HG03439 (cell line): Measurements from ENCODE around the gene CBY2.
"Not testable (repeated sequence)": the region's sequence is repeated elsewhere in the genome, so short reads cannot be mapped to it uniquely, and the experiment has no call there.

ENCODE experiments used
- ATAC-seq: cut with Tn5 transposase; IDR thresholded peaks from one replicate; pipeline ENCODE4 v1.9.1; 2021; ENCODE audit warnings: mild to moderate bottlenecking, moderate library complexity; ENCODE audit not compliant: unreplicated experiment

CBY2 gene

GRCh38 chr13:45742985-45743384, 40.9 kb downstream of the CBY2 start:
- ATAC-seq, result no peak

- ATAC-seq, result no peak
These were observed 42.9 kb downstream of the CBY2 start for GRCh38 chr13:45744979-45745378.

- ATAC-seq, result no peak
These were observed 45.0 kb downstream of the CBY2 start for GRCh38 chr13:45747071-45747470.

GRCh38 chr13:45748941-45749759, 47.0 kb downstream of the CBY2 start:
- ATAC-seq, result no peak

- no peak for ATAC-seq
These were observed 48.4 kb downstream of the CBY2 start for GRCh38 chr13:45750566-45750965.

- no peak for ATAC-seq
These were observed 49.8 kb downstream of the CBY2 start for GRCh38 chr13:45751885-45752284.

- ATAC-seq, result no peak
These were observed 50.4 kb downstream of the CBY2 start for GRCh38 chr13:45752510-45752909.

GRCh38 chr13:45756498-45756897, 54.4 kb downstream of the CBY2 start:
- ATAC-seq, result not testable (repeated sequence)

- not testable (repeated sequence) for ATAC-seq
These were observed 55.5 kb downstream of the CBY2 start for GRCh38 chr13:45757589-45757988.

GRCh38 chr13:45763419-45763818, 61.3 kb downstream of the CBY2 start:
- ATAC-seq, result no peak
